NOMO-1 (cell line): Measurements from ENCODE around the gene ADI1.
A peak's percentile ranks its signal among the peaks of the same experiment; 100 is the strongest.
"Not testable (repeated sequence)": the region's sequence is repeated elsewhere in the genome, so short reads cannot be mapped to it uniquely, and the experiment has no call there.

ENCODE experiments used
- DNase-seq, 2 experiments: peaks; one replicate each; lab custom pipeline; 2025; ENCODE audit not compliant: unreplicated experiment in 2 of 2; lab: John Stamatoyannopoulos, UW

The ADI1 gene

GRCh38 chr2:3464401-3465005, 54.8 kb downstream of the ADI1 start:
- DNase-seq, result no peak

GRCh38 chr2:3463944-3464343, 55.4 kb downstream of the ADI1 start:
- no peak for DNase-seq

GRCh38 chr2:3463186-3463835, 56.0 kb downstream of the ADI1 start:
- DNase-seq, result no peak

GRCh38 chr2:3462493-3463104, 56.7 kb downstream of the ADI1 start:
- DNase-seq, result no peak

- peak; percentile 30 to 42 for DNase-seq
Measured at GRCh38 chr2:3461801-3462492, 57.4 kb downstream of the ADI1 start.

- no peak for DNase-seq
Measured at GRCh38 chr2:3460831-3461800, 58.2 kb downstream of the ADI1 start.

GRCh38 chr2:3460156-3460555, 59.2 kb downstream of the ADI1 start:
- no peak for DNase-seq

GRCh38 chr2:3459185-3460015, 59.9 kb downstream of the ADI1 start:
- DNase-seq, result no peak

GRCh38 chr2:3458396-3459184, 60.7 kb downstream of the ADI1 start:
- no peak for DNase-seq

- DNase-seq, result no peak
Measured at GRCh38 chr2:3457524-3458395, 61.6 kb downstream of the ADI1 start.

- DNase-seq, result no peak
Measured at GRCh38 chr2:3456125-3456524, 63.2 kb downstream of the ADI1 start.

GRCh38 chr2:3454802-3455201, 64.5 kb downstream of the ADI1 start:
- no peak for DNase-seq

GRCh38 chr2:3454005-3454404, 65.3 kb downstream of the ADI1 start:
- DNase-seq, result not testable (repeated sequence)

GRCh38 chr2:3453190-3453999, 65.9 kb downstream of the ADI1 start:
- no peak for DNase-seq

- DNase-seq, result no peak
Measured at GRCh38 chr2:3451926-3452671, 67.2 kb downstream of the ADI1 start.

- no peak for DNase-seq
Measured at GRCh38 chr2:3451169-3451568, 68.2 kb downstream of the ADI1 start.
